Heart left ventricle (tissue), 16 donors: ENCODE measurements around the gene SCAMP5. TPM values are rescaled to one million over a fixed set of nuclear protein-coding genes. Genes with fewer than 3 reads are reported as not detected.

Experiments
- ATAC-seq, 4 donors: fragments of 200-7000 bp; cut with Tn5 transposase; one replicate each; pipeline ENCODE4 v1.9.1; 2020 to 2022; ENCODE audit warnings: moderate library complexity in 4 of 4, mild to moderate bottlenecking in 3 of 4, moderate number of reproducible peaks in 1 of 4
- DNase-seq, 5 donors: peaks; one replicate each; pipeline ENCODE4 v3.0.0-alpha.2; 2020
- H3K27ac ChIP-seq, 12 donors: fragments of 200-600 bp; sonication (generic) in 4 of 12; one replicate each; pipeline versions ENCODE4 v1.5.0 to v1.8.0; 2016 to 2022; ENCODE audit warnings: mild to moderate bottlenecking in 2 of 12
- H3K27me3 ChIP-seq, 9 donors: fragments of 200-600 bp; sonication (generic) in 2 of 9; one replicate each; pipeline versions ENCODE4 v1.5.1 to v1.8.0; 2016 to 2022; ENCODE audit warnings: mild to moderate bottlenecking in 3 of 9
- H3K36me3 ChIP-seq, 9 donors: fragments of 200-600 bp; sonication (generic) in 2 of 9; one replicate each; pipeline versions ENCODE4 v1.5.0 to v1.8.0; 2018 to 2022; ENCODE audit warnings: mild to moderate bottlenecking in 2 of 9
- H3K4me1 ChIP-seq, 12 donors: fragments of 200-600 bp; sonication (generic) in 4 of 12; one replicate each; pipeline versions ENCODE4 v1.5.0 to v1.8.0; 2016 to 2022; ENCODE audit warnings: mild to moderate bottlenecking in 3 of 12
- H3K4me3 ChIP-seq, 12 donors: fragments of 200-600 bp; sonication (generic) in 4 of 12; one replicate each; pipeline versions ENCODE4 v1.5.0 to v1.8.0; 2017 to 2022; ENCODE audit warnings: mild to moderate bottlenecking in 9 of 12, moderate library complexity in 4 of 12
- H3K9me3 ChIP-seq, 12 donors: fragments of 200-600 bp; sonication (generic) in 4 of 12; one replicate each; pipeline versions ENCODE4 v1.5.0 to v1.8.0; 2016 to 2022; ENCODE audit warnings: mild to moderate bottlenecking in 1 of 12
- POLR2A ChIP-seq, 2 donors: fragments of 450-650 bp; IDR thresholded peaks; one replicate each; pipeline ENCODE4 v1.6.1; 2017; ENCODE audit warnings: antibody characterized with exemption in 2 of 2, mild to moderate bottlenecking in 2 of 2, moderate library complexity in 2 of 2
- WGBS, 4 donors: extraction: QIAGEN DNeasy Blood & Tissue Kit in 2 of 4; methylation state at CpG; one replicate each; pipeline versions ENCODE4 v1.1.5 to v1.1.7; 2013 to 2018; 5-methylcytosine and 5-hydroxymethylcytosine counted together
- intact Hi-C, 10 donors: fragments of 100-400 bp; cut with DNase I; formaldehyde crosslinking; loops; one replicate each; pipeline versions ENCODE4 v1.11.1 to v1.14.2; 2022
- polyA plus RNA-seq, 2 donors: library from polyadenylated mRNA; stranded (reverse); fragments of 200-250 nt; gene quantifications; one replicate each; pipeline ENCODE4 v1.2.3, GENCODE V29; 2013
- total RNA-seq, 9 donors: library from RNA; depleted of rRNA in 2 of 9; stranded (reverse); fragments of >200 nt in 2 of 9; fragmentation: NEBNext Ultra II Directional in 3 of 9; extraction: Animal tissue kit (Norgen Biotek cat#: 25700) in 3 of 9; gene quantifications; one replicate each; pipeline versions ENCODE4 v1.1.0 to v1.2.4, GENCODE V29; 2016 to 2023
- TF ChIP-seq, protein P1 (sequence below), 12 donors: fragments of 200-600 bp; sonication (generic) in 4 of 12; IDR thresholded peaks; one replicate each; pipeline versions ENCODE4 v1.5.0 to v1.8.0; 2018 to 2022; ENCODE audit warnings: antibody characterized with exemption in 12 of 12, mild to moderate bottlenecking in 5 of 12
- donor health status: ischemic (EF 13 %, LVEDD 7.1; RV severe dilation, severe dysfunction).
- donor health status: healthy with polysubstance abuse.
- donor health status: DM: no; HTN: yes; CAD: no.
- donor health status: DM: no; HTN: no; CAD: no.
- donor health status: ischemic (EF 25% LVEDD 6.9; RV normal size, moderate dysfunction).
- donor health status: ischemic (EF 25% LVEDD 5.7; RV mildly dilated, moderate dysfunction).
- donor health status: healthy.
- donor health status: DM: yes; HTN: yes; CAD: no.
- donor health status: ischemic (EF 35%, LVEDD 5.7; RV mildly dilated, moderate dysfunction).
- donor health status: nonischemic (EF 11% LVEDD 7.7; RV severe dilation, severe dysfunction).
- donor health status: DM: yes; HTN: yes; CAD: no.
- donor health status: PGD.
- donor health status: ischemic (EF 29% LVEDD 5.4; RV normal size, mild dysfunction).
- donor health status: nonischemic (EF 23%, LVEDD 6.1; RV moderate dilation, normal function).

The SCAMP5 gene
- total and polyA plus RNA-seq, 11 donors: 0.91 to 7.4 (median 4.2) TPM

DNA sequence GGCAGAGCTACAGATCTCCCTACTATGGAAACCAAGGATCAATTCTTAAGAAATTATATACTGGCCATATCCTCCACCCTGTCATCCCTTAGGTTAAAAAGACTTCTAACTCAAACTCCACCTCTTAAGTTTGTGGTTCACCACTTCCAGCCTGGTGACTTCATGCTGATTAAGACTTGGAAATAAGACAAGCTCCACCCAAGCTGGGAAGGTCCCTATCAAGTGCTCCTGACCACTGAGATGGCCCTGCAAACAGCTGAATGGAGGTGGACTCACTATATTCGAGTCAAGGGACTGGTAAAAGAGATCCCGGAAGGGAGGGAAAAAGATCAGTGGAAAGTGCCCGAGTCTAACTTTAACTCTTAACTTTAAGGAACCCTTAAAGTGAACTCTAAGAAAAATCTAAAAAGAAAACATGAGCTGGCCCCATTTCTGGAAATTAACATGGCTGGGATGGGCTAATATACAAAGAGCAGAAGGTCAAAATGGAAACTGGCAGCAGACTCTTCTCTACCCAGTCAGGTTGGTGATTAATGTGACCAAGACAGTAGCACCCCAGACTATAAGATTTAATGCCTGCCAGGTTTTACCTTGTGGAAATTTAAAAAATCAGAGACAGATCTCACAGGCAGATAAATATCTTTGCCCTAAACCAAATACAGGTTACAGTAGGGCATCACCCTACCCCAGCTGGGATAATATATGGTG lies 71.9 kb downstream of the SCAMP5 start:
- intact Hi-C loops: no loop called here
- TF ChIP-seq, protein P1, sequence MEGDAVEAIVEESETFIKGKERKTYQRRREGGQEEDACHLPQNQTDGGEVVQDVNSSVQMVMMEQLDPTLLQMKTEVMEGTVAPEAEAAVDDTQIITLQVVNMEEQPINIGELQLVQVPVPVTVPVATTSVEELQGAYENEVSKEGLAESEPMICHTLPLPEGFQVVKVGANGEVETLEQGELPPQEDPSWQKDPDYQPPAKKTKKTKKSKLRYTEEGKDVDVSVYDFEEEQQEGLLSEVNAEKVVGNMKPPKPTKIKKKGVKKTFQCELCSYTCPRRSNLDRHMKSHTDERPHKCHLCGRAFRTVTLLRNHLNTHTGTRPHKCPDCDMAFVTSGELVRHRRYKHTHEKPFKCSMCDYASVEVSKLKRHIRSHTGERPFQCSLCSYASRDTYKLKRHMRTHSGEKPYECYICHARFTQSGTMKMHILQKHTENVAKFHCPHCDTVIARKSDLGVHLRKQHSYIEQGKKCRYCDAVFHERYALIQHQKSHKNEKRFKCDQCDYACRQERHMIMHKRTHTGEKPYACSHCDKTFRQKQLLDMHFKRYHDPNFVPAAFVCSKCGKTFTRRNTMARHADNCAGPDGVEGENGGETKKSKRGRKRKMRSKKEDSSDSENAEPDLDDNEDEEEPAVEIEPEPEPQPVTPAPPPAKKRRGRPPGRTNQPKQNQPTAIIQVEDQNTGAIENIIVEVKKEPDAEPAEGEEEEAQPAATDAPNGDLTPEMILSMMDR (IDR thresholded peaks at IDR 0.05): no peak
- no peak for TF ChIP-seq POLR2A (IDR thresholded peaks at IDR 0.05)
- peaks cover 0 to 90% (median 26%) of the 10 kb centered on the region in 12 donors for H3K4me1 ChIP-seq
- peaks cover 0 to 10% (median 0%) of the 10 kb centered on the region in 12 donors for H3K9me3 ChIP-seq
- WGBS, 4 donors: 67 to 88% (median 78%) methylated on average over 3 of the region's 3 CpGs
- no peak for ATAC-seq
- DNase-seq: no peak
- peak overlapping the region in 6 of 12 donors; percentile 48 to 81 (median 70) for H3K27ac ChIP-seq
- no peaks in the 10 kb centered on the region for H3K27me3 ChIP-seq
- no peaks in the 10 kb centered on the region for H3K36me3 ChIP-seq
- no peak overlapping the region for H3K4me3 ChIP-seq

DNA sequence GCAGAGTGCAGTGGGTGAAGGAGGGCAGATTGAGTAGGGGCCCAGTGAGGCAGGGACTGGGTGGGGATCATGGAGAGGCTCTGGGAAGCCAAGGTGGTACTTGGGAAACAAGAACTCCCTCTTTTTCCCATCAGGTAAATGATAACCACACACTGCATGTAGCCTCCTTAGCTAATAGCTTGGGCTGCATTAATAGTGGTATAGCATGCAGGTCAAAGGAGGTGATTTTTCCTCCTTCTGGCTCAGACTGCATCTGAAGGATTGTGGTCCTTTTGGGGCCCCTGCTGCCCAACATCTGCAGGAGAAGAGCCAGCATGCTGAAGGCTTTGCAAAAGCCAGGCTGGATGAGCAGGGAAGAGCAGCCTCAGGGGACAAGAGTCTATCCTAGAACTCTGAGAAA lies 73.4 kb downstream of the SCAMP5 start:
- Histone ChIP-seq H3K9me3 (peaks cover 0 to 10% (median 0%) of the 10 kb centered on the region in 12 donors), H3K27ac (no peak overlapping the region), H3K4me1 (peaks cover 0 to 89% (median 23%) of the 10 kb centered on the region in 12 donors), H3K4me3 (no peak overlapping the region), H3K36me3 (no peaks in the 10 kb centered on the region), H3K27me3 (no peaks in the 10 kb centered on the region)
- ATAC-seq (no peak), DNase-seq (no peak)
- TF ChIP-seq, protein P1 (IDR thresholded peaks at IDR 0.05): no peak
- TF ChIP-seq POLR2A (IDR thresholded peaks at IDR 0.05): no peak
- intact Hi-C loops: no loop called here

DNA sequence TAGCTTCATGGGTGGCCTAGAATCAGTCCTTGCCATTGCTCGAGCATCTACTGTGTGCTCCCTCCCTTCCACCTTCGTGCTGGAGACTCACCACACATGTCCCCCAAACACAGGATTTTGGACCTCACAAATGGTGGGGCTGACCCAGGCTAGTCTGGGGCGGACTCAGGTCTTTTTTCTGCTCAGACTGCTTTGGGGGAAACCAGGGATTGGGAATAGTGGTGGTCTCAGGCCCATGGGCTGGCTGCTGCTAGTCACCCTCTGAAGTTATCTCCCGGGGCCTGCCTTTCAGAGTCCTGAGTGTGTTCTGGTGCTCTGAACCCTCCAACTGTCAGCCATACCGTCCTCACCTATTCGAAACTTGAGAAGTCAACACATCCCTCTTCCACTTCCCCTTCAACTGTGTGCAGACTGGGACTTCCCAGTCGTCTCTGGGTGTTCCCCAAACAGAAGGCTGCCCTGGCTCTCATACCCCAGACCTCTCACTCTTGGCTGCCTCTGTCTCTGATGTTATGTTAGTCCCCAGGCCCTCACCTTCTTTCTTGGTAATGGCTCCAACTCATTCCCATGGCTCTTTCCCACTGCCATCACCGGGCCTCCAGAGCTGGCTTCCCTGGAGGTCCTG lies 74.0 kb downstream of the SCAMP5 start:
- Histone ChIP-seq H3K4me1 (peaks cover 0 to 85% (median 19%) of the 10 kb centered on the region in 12 donors), H3K9me3 (peaks cover 0 to 10% (median 0%) of the 10 kb centered on the region in 12 donors), H3K36me3 (no peaks in the 10 kb centered on the region), H3K4me3 (no peak overlapping the region), H3K27ac (peak overlapping the region in 1 of 12 donors; percentile 59), H3K27me3 (no peaks in the 10 kb centered on the region)
- ATAC-seq (peak in 2 of 4 donors; percentile 51 to 66), DNase-seq (no peak)
- intact Hi-C loops: no loop called here
- WGBS, 4 donors: 85 to 90% (median 88%) methylated on average over 6 to 8 of the region's 8 CpGs
- no peak for TF ChIP-seq POLR2A (IDR thresholded peaks at IDR 0.05)
- TF ChIP-seq, protein P1 (IDR thresholded peaks at IDR 0.05): no peak

DNA sequence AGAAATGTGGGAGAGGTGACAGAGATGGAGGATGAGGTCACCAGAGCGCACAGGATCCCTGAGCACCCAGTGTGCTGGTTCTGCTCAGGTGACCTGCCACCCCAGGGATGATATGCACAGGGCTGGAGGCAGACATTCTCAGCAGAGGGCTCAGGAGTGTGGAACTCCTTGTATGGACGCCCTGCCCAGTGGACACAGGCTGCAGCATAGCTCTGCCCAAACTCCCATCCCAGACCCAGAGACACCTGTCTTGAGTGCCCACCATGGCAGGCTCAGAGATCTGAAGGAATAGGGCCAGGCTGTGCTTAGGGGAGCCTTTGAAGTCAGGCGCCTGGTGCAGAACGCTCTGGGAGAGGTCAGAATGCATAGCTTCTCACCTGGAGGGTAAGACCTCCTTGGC lies 75.3 kb downstream of the SCAMP5 start:
- no peak for ATAC-seq
- no peaks in the 10 kb centered on the region for H3K36me3 ChIP-seq
- 83 to 100% (median 96%) methylated on average over 2 to 4 of the region's 4 CpGs for WGBS, 4 donors
- peaks cover 0 to 16% (median 0%) of the 10 kb centered on the region in 12 donors for H3K9me3 ChIP-seq
- TF ChIP-seq, protein P1 (IDR thresholded peaks at IDR 0.05): no peak
- no peak for TF ChIP-seq POLR2A (IDR thresholded peaks at IDR 0.05)
- H3K27ac ChIP-seq: no peak overlapping the region
- intact Hi-C loops: no loop called here
- no peak overlapping the region for H3K4me3 ChIP-seq
- no peak for DNase-seq
- no peaks in the 10 kb centered on the region for H3K27me3 ChIP-seq
- H3K4me1 ChIP-seq: peaks cover 0 to 72% (median 6%) of the 10 kb centered on the region in 12 donors
